D721Med (cell line): ENCODE measurements around the gene DPPA5.
A peak's percentile ranks its signal among the peaks of the same experiment; 100 is the strongest.

ENCODE experiments used
- DNase-seq: peaks from one replicate; pipeline ENCODE4 v3.0.0; 2011; ENCODE audit warnings: low spot score; ENCODE audit not compliant: insufficient read length
- FAIRE-seq: peaks from 2 replicates; lab custom pipeline; 2011; peaks lifted over from hg19 to GRCh38; lab: Jason Lieb, UNC
- CTCF ChIP-seq: IDR thresholded peaks from 2 replicates; pipeline ENCODE4 v1.5.1; 2012; ENCODE audit warnings: mild to moderate bottlenecking, control low read depth; ENCODE audit not compliant: insufficient read depth; ENCODE audit errors: missing control alignments

The DPPA5 gene

GRCh38 chr6:73372516-73372915 lies 18.4 kb upstream of the DPPA5 start:
- TF ChIP-seq CTCF, result no peak
- FAIRE-seq, result no peak
- no peak for DNase-seq

DNA sequence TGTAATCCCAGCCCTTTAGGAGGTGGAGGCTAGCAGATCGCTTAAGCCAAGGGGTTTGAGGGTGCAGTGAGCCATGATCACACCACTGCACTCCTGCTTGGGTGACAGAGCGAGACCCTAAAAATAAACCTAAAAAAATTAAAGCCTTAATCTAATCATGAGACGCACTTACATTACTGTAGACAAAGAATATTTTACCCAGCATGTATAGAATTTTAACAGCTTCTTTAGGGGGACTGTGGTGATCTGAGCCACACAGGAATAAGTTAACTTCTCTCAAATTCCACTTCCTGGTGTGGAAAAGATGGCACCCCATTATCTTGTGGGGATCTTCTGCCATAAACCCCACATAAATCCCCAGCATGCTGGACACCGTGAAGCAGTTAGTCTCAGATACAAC lies 17.9 kb upstream of the DPPA5 start:
- TF ChIP-seq CTCF, result no peak
- FAIRE-seq (no peak), DNase-seq (no peak)

DNA sequence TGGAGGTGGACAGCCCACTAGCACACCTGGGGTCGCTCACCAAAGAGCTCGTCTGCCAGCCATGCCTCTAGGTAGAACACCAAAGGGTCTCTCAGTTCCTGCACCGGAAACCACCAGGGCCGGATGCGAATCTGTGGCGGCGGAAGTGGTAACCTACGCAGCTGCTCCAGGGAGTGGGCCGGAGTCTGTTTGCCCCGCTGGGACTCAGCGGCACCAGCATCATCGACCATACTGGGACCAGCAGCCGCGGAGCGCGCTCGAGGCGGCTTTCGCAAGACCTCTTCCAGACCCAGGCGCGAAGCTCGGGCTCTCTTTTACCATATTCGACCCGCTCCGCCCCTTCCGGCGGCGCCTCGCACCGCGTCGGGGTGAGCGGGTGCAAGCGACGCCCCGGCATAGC lies 15.5 kb upstream of the DPPA5 start, which contains the start of gene OOEP:
Gene OOEP, minus strand, starts transcription at position 335 of the 400 bp plus-strand sequence. Its CDS starts 105 bp downstream, at position 230.
- DNase-seq (no peak), FAIRE-seq (no peak)
- no peak for TF ChIP-seq CTCF

- no peak for TF ChIP-seq CTCF
- FAIRE-seq (no peak), DNase-seq (no peak)
These were observed 15.1 kb upstream of the DPPA5 start for GRCh38 chr6:73369157-73369556.

DNA sequence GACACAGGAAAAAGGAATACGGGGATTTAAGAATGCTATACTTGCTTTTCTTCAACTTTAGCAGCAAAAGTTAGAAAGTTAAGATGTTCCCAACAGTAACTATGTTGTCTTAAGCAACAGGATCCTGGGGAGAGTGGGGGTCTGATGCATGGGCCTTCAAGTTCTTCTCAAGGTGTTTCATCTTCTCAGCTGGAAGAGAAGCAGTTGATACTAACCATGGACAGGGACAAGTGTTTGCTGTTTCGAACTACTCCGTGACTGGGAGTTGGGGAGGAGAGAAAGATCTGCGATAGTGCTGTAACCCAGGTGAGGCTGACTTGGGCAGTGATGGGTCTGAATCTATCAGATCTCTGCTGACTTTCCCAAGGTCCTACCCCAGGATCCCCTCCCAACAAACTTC lies 14.6 kb upstream of the DPPA5 start:
- no peak for TF ChIP-seq CTCF
- FAIRE-seq (no peak), DNase-seq (no peak)

- peak; percentile 90 for FAIRE-seq
- no peak for TF ChIP-seq CTCF
- DNase-seq, result peak; percentile 46
These were observed 13.8 kb upstream of the DPPA5 start for GRCh38 chr6:73367761-73368355.

DNA sequence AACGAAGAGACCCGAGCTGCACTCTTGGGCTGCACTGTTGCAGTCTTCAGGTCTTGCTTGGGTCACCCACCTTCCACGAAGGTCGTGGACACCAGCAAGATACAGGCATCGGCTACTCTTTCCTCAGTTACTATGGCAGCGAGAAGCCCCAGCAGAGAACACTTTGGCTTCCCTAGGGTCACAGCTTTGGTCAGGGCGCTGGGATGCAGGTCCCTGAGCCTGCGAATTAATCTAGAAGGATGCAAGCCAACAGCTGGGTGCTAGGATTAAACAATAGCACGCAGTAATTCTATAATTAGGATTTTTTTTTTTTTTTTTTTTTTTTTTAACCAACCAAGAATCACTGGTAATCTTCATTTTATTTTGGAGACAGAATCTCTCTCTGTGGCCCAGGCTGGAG lies 10.5 kb upstream of the DPPA5 start:
- TF ChIP-seq CTCF, result no peak
- no peak for FAIRE-seq
- peak; percentile 59 for DNase-seq
